T-helper 22 cell (primary cell): ENCODE data around the gene BSG.
"Not testable (repeated sequence)": the region's sequence is repeated elsewhere in the genome, so short reads cannot be mapped to it uniquely, and the experiment has no call there.

Experiments used
- DNase-seq: peaks from one replicate; pipeline ENCODE4 v3.0.0-alpha.2; 2020; ENCODE audit warnings: low read depth

Gene BSG

DNA sequence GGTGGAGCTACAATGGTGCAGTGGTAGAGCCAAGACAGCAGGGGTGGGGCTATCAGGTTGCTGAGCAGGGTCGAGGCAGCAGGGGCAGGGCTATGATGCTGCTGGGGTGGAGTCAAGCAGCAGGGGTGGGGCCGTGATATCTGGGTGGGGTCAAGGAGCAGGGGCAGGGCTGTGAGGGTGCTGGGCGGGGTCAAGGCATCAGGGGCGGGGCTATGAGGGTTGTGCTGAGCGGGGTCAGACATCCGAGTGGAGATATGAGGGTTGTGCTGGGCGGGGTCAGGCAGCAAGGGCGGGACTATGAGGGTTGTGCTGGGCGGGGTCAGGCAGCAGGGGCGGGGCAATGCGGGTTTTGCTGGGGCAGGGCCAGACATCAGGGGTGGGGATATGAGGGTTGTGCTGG lies 32.0 kb downstream of the BSG start:
- no peak for DNase-seq

DNA sequence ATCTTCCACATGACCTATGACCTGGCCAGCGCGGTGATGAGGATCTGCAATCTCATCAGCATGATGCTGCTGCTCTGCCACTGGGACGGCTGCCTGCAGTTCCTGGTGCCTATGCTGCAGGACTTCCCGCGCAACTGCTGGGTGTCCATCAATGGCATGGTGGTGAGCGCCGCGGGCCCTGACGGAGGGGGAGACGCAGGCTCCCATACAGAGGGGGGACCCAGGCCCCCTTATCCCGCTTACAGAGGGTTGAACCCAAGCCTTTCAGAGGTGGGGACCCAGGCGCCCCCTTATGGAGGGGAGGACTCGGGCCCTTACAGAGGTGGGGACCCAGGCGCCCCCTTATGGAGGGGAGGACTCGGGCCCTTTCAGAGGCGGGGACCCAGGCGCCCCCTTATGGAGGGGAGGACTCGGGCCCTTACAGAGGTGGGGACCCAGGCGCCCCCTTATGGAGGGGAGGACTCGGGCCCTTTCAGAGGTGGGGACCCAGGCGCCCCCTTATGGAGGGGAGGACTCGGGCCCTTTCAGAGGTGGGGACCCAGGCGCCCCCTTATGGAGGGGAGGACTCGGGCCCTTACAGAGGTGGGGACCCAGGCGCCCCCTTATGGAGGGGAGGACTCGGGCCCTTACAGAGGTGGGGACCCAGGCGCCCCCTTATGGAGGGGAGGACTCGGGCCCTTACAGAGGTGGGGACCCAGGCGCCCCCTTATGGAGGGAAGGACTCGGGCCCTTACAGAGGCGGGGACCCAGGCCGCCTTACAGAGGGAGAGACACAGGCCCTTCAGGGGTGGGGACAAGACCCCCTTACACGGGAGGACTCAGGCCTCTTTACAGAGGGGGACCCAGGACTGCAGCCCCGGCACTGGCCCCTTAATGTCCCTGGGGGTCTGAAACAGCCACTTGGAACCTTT lies 32.9 kb downstream of the BSG start:
- not testable (repeated sequence) for DNase-seq

DNA sequence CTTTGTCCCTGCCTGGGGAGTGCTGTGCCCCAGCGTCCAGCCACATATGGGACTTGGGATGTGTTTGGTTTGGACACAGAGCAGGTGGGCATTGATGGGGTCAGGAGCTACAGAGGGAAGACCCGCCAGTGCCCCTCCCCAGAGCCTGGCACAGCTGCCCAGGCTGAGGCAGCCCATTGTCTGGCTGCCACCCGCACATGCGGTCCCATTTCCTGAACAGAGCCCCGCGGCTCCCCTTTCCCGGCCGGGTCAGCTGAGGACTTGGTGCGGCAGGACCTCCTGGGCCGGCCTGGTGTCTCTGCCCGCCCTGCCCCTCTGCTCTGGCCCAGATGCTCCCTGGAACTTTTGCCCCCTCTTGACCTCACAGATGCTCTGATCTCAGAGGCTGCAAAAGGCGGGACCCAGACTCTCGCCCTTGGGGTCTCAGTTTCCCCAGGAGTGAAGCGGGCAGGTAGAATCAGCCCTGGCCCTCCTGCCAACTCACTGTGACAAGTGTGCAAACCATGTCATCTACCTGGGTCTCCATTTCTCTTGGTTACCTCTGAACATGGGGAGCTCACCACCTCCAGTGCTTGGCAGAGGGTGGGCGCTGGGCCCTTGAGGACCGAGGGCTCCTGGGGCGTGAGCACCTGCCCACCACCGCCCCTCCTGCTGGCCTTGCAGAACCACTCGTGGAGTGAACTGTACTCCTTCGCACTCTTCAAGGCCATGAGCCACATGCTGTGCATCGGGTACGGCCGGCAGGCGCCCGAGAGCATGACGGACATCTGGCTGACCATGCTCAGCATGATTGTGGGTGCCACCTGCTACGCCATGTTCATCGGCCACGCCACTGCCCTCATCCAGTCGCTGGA lies 35.1 kb downstream of the BSG start:
- no peak for DNase-seq

DNA sequence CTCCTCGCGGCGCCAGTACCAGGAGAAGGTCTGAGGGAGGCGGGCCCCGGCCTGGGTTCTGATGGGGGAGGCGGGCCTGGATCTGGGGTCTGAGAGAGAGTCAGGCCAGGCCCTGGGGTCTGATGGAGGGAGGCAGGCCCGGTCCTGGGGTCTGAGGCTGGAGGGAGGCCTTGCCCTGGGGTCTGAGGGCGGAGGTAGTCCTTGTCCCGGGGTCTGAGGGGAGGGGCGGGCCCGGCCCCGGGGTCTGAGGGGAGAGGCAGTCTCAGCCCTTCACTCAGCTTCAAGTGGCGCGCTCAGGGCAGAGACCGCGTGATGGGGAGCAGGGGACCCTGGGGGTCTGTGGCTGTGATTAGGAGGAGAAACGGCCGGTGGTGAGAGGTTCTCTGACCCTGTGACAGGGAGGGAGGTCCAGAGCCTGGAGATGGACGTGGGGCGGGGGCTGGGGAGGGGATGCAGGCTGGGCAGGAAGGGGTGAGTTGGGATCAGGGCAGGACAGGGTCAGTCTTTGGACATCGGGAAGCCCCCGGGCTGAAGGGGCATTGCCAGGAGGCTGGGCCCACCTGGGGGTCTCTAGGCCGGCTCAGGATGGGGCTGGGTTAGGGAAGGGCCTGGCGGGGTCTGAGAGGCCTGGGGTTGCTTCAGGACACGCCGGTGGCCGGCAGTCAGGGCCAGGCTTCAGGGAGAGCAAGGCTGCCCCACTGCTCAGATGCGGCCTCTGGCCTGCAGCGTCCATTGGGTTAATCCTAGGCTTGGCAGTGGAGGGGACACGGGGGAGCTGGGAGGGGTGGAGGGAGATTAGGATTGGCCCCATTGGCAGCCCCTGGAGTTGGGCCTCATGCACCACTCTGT lies 36.0 kb downstream of the BSG start:
- DNase-seq, result no peak

DNA sequence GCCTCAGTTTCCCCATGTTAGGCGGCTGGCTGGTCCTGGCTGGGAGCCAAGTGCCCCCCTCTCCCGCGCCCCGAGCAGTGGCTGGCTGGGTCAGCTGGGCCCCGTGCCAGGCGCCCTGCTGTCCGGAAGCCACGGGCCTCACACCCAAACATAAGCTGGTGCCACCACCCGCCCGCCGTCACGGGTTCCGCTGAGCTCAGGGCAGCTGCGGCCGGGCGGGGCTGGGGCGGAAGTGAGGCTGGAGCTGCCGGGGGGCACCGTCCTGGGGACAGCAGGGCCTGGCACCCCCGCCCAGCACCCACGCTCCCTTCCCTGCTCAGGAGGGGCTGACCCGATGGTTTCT lies 36.6 kb downstream of the BSG start:
- no peak for DNase-seq

DNA sequence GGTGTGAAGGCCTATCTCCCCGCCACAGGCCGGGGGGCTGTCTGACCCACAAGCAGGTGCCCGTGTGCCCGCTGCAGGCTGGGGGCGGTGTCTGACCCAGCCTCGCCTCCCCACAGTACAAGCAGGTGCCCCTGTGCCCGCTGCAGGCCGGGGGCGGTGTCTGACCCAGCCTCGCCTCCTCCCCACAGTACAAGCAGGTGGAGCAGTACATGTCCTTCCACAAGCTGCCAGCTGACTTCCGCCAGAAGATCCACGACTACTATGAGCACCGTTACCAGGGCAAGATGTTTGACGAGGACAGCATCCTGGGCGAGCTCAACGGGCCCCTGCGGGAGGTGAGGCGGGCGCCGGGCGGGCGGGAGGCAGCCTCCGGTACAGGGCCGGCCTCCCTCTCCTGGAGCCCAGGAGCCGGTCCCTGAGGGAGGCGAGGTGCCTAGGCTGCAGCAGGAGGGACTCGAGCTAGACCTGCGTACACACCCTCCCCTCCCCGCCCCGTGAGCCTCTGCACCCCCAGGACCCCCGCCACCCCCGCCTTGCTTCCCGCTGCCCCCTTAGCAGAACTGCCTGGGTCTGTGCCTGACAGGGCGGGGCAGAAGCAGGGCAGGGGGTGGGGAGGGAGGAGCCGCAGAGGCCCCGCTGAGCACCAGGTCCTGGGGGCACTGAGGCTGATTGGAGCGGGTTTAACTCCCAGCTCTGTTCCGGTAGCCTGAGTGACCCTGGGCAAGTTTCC lies 37.8 kb downstream of the BSG start:
- DNase-seq, result no peak

DNA sequence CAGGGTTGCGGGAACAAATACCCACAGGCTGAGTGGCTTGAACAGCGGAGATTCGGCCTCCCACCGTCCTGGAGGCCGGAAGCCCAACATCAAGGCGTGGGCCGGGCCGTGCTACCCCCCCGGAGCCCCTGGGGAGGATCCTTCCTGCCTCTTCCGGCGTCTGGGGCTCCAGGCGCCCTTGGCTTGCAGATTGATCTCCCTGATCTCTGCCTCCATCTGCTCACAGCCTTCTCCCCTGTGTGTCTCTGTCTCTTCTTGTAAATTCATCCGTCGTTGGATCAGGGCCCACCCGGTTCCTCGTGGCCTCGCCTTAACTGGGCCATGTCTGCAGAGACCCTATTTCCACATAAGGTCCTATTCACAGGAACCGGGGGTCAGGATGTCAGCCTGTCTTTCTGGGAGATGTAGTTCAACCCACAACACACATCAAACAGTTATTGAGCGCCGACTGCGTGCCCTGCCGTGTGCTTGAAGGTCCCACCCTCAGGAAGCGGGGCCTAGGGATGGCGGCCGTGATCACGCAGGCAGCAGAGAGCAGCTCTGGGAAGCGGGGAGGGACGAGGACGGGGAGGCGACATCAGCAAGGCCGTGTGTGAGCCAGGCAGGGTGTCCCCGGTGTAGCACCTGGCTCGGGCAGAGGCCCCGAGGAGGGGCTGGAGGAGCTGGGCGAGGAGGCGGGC lies 38.5 kb downstream of the BSG start:
- peak; percentile 61 for DNase-seq

DNA sequence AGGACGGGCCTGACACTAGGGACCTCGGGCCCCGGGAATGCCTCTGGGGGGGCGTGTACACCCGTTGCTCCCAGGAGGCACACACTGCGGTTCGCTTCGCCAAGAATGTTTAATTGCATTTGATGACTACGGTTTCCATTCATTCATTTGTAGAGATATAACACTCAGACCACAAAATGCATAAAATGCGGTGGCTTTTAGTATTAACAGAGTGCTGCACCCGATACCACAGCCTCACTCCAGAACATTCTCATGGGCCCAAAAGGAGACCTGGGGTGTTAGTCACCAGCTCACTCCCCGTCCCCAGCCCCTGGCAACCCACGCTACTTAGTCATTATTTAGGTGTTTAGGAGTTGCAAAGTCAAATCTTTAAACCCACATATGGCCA lies 39.1 kb downstream of the BSG start:
- DNase-seq, result peak; percentile 56

DNA sequence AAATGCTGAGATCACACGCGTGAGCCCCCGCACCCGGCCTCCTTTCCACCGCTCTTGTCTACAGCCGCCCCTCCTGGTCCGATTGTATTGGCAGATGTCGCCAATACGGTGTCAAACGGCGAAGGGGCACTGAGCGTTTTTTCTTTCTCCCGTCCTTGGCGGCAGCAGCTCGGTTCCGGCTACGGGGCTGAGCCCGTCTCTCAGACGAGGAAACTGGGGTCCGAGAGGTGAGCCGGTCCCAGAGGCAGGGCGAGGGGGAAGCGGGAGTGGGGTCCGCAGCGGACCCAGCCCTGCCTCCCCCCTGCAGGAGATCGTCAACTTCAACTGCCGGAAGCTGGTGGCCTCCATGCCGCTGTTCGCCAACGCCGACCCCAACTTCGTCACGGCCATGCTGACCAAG lies 40.5 kb downstream of the BSG start:
- DNase-seq, result no peak

DNA sequence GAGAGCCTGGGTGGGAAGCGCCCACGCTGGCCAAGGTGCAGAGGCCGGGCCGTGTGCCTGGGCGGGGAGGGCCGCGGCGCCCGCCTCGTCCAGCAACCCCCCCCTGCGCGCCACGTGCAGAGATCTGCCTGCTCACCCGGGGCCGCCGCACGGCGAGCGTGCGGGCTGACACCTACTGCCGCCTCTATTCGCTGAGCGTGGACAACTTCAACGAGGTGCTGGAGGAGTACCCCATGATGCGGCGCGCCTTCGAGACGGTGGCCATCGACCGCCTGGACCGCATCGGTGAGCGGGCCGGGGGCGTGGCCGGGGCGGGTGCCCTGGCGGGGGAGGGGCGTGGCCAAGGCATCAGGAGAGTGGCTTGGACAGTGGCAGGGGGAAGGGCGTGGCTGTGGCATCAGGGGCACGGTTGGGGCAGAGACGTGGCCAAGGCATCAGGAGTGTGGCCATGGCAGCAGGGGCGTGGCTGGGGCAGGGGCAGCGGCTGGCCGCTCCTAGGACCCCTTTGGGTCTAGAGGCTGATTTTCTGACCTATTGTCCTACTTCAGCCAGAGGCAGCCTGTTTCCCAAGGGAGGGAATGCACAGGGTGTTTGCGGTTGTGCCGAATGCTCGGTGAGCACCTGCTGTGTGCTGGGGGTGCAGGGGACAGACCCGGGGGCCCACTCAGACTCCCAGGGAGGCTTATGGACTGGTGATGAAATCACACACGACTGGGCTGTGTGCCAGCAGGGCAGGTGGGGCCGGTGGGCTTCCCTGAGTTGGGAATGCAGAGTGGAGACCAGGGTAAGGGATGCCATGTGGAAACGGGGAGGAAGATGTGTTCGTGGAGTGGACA lies 41.6 kb downstream of the BSG start:
- no peak for DNase-seq

DNA sequence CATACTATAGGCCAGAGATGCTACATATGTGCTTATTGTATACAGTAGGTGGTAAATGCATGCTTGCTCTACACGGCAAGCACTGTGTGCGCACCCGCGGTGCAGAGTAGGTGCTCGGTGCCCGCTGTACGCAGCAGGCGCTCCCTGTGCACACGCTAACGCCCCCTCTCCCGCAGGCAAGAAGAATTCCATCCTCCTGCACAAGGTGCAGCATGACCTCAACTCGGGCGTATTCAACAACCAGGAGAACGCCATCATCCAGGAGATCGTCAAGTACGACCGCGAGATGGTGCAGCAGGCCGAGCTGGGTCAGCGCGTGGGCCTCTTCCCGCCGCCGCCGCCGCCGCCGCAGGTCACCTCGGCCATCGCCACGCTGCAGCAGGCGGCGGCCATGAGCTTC lies 43.2 kb downstream of the BSG start:
- DNase-seq, result no peak

DNA sequence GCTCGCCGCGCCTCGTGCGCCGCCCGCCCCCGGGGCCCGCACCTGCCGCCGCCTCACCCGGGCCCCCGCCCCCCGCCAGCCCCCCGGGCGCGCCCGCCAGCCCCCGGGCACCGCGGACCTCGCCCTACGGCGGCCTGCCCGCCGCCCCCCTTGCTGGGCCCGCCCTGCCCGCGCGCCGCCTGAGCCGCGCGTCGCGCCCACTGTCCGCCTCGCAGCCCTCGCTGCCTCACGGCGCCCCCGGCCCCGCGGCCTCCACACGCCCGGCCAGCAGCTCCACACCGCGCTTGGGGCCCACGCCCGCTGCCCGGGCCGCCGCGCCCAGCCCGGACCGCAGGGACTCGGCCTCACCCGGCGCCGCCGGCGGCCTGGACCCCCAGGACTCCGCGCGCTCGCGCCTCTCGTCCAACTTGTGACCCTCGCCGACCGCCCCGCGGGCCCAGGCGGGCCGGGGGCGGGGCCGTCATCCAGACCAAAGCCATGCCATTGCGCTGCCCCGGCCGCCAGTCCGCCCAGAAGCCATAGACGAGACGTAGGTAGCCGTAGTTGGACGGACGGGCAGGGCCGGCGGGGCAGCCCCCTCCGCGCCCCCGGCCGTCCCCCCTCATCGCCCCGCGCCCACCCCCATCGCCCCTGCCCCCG lies 43.8 kb downstream of the BSG start:
- no peak for DNase-seq

DNA sequence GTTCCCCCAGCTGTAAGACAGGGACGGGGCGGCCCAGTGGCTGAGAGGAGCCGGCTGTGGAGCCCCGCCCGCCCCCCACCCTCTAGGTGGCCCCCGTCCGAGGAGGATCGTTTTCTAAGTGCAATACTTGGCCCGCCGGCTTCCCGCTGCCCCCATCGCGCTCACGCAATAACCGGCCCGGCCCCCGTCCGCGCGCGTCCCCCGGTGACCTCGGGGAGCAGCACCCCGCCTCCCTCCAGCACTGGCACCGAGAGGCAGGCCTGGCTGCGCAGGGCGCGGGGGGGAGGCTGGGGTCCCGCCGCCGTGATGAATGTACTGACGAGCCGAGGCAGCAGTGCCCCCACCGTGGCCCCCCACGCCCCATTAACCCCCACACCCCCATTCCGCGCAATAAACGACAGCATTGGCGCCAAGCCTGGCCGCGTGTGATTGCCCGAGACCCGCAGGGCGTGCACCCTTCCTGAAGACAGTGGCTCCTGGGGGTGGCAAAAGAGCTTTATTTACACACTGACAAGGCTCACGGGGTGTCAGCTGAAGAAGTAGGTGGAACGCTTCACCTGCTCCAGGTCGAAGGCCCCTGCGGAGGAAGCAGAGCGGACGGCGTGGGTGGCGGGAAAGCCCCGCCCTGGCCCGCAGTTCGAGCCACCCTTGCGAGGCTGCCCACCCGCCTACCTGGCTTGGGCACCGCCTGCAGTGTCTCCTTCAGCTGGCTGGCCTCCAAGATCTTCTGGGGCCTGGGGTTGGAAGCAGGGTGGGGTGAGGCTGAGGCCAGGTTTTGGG lies 44.5 kb downstream of the BSG start:
- DNase-seq, result no peak

DNA sequence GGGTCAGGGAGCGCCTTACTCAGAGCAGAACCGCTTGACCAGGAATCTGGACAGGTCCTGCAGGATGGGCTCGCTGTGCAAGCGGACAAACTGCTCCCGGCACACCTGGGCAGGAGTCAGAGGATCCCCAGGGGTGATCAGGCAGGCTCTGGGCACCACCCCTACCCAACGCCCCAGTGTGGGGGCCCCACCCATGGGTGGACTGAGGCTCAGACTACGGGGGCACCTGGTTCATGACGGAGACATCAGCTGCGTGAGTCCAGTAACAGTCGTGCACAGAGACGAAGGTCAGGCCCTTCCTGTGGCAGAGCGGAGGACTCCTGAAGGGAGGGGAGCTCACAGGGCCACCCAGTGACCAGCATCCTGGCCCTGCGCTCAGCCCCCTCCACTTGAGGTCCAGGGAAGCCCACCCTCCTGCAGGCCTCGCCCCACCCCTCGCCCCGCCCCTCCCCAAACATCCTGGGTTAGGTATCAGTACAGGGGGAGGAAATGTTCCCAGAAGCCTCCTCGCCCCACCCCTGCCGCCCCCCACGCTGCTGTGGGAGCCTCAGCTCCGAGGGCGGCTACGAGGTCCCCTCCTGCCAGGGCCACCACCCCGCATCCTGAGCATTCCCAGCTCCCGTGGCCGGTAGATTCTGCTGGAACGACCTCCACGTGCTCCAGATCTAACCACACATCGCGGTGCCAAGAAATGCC lies 45.3 kb downstream of the BSG start:
- no peak for DNase-seq

DNA sequence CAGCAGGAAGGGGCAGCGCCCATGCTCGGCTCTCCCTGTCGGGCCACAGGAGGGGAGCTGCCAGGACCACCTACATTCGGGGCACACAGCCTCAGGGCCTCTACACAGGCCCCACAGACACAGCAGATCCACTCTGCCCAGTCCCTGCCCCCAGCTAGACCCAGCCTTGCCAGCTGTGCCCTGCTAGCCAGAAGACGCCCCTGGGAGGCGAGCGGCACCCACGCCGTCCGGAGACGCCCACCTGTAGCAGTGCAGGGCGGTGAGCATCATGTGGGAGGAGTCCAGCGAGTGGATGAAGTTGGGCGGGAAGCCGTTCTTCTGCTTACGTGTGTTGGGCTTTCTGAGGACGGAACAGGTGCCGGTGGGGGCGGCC lies 45.8 kb downstream of the BSG start:
- DNase-seq, result no peak

DNA sequence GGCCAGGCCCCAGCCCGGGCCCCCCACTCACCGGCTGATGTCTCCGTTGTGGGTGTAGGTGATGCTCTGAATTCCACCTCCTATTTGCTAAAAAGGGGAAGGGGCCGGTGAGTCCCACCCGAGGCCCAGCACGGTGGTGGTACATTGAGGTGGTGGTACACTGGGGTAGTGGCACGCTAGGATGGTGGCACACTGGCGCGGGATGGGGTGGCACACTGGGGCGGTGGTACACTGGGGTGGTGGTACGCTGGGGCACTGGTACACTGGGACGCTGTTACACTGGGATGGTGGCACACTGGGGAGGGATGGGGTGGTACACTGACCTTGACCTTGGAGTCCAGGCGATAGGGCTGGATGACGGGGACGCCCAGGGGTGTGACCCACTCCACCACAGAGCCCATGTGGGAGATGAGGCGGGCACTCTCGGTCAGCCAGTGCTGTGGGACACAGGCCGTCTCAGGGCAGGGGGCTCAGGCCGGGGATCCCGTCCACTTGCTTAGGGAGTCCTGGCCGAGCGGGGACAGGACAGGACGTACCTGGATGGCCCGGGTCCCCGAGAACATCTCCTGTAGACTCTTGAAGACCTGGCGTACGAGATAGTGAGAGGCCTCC lies 46.4 kb downstream of the BSG start:
- DNase-seq, result no peak

DNA sequence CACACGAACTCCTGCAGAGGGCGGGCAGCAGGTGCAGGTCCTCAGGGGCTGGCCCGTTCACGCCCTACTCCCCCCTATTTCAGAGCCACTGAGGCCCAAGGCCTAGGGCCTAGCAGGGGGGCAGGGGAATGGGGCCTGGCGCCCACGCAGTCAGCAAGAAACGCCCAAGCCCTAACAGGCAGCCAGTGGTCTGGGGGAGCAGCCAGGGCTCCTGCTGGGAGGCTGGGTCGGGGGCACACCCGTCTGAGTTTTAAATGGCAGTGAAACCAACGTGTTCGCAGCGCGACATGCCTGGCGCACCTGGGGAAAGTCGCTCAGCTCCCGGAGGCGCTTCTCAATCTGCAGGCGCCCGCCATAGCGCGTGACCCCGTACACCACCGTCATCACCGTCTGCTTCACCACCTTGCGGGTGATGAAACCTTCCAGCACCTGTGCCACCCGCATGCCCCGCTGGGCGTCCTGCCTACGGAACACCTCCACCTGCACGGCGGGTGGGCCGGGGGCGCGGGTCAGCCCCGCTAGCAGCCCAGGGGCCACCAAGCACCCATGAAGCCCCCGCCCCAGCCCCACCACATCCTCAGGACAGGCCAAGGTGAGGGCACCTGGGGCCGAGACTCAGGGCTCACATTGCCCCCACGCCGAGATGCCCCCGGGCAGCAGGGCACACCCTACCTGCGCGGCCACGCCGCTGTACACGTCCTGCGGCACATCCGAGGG lies 47.0 kb downstream of the BSG start:
- no peak for DNase-seq
